Transverse colon (tissue), 3 donors: ENCODE data around the gene PLEKHH2.

ENCODE experiments used
- POLR2A ChIP-seq: fragments of 450-650 bp; IDR thresholded peaks from one replicate; pipeline ENCODE4 v1.6.1; 2016; ENCODE audit warnings: antibody characterized with exemption, mild to moderate bottlenecking, moderate library complexity
- TF ChIP-seq, protein P1 (sequence below), 5 experiments: fragments of 200-600 bp in 3 of 5; fragments of 450-650 bp in 2 of 5; sonication (generic) in 3 of 5; IDR thresholded peaks; 1 replicate in 2 of 5; 2 replicates in 3 of 5; pipeline ENCODE4 v1.5.1; 2016 to 2017; ENCODE audit warnings: antibody characterized with exemption in 5 of 5, inconsistent platforms in 3 of 5, mild to moderate bottlenecking in 2 of 5, moderate library complexity in 1 of 5

- no peak for TF ChIP-seq POLR2A
- TF ChIP-seq, protein P1, sequence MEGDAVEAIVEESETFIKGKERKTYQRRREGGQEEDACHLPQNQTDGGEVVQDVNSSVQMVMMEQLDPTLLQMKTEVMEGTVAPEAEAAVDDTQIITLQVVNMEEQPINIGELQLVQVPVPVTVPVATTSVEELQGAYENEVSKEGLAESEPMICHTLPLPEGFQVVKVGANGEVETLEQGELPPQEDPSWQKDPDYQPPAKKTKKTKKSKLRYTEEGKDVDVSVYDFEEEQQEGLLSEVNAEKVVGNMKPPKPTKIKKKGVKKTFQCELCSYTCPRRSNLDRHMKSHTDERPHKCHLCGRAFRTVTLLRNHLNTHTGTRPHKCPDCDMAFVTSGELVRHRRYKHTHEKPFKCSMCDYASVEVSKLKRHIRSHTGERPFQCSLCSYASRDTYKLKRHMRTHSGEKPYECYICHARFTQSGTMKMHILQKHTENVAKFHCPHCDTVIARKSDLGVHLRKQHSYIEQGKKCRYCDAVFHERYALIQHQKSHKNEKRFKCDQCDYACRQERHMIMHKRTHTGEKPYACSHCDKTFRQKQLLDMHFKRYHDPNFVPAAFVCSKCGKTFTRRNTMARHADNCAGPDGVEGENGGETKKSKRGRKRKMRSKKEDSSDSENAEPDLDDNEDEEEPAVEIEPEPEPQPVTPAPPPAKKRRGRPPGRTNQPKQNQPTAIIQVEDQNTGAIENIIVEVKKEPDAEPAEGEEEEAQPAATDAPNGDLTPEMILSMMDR (IDR thresholded peaks at IDR 0.05) = no peak
These were observed 94.2 kb downstream of the PLEKHH2 start for GRCh38 chr2:43731211-43731610.
